HCT116 (cell line): ENCODE data around the gene TRMU. TPM values are rescaled to one million over a fixed set of nuclear protein-coding genes. Genes with fewer than 3 reads are reported as not detected.

ENCODE experiments used
- ATAC-seq: fragments of 200-7000 bp; cut with Tn5 transposase; 2 replicates; pipeline ENCODE4 v1.9.1; 2020; ENCODE audit warnings: mild to moderate bottlenecking, moderate library complexity
- BruUV-seq: library from RNA; stranded (reverse); fragments of 400-500 nt; replicated peaks from 2 replicates; lab custom pipeline; 2021; lab: Mats Ljungman, UMichigan
- CTCF ChIA-PET: fragments of 300-600 bp; sonication (Branson Sonifier 250); formaldehyde crosslinking; loops from one replicate; lab custom pipeline; 2021; ENCODE audit warnings: antibody characterized with exemption; lab: Charles Lee
- POLR2A ChIA-PET: fragments of 300-600, 350-600 bp; sonication (Branson Sonifier 250); formaldehyde crosslinking; loops from one replicate; lab custom pipeline; 2021; ENCODE audit warnings: antibody characterized with exemption; lab: Charles Lee
- RAD21 ChIA-PET, 2 experiments: fragments of 300-600 bp; sonication (Branson Sonifier 250); formaldehyde crosslinking; loops; one replicate each; lab custom pipeline; 2023; ENCODE audit warnings: low total read pairs in 2 of 2; ENCODE audit not compliant: uncharacterized antibody in 2 of 2, unreplicated experiment in 2 of 2, low non-redundant PET in 1 of 2; lab: Charles Lee
- DNase-seq: peaks from one replicate; pipeline ENCODE4 v3.0.0-alpha.2; 2010; ENCODE audit warnings: low read depth, low spot score
- H2AFZ ChIP-seq: fragments of 200-600 bp; shearing (Covaris generic), sonication (generic); 2 replicates; pipeline ENCODE4 v1.6.1; 2017; ENCODE audit warnings: low read depth, mixed run types, mixed read lengths, antibody characterized with exemption, low read length; ENCODE audit not compliant: poor library complexity, severe bottlenecking
- H3K27ac ChIP-seq: 2 replicates; pipeline ENCODE4 v1.5.1; 2012; ENCODE audit warnings: low read depth, low read length
- H3K27me3 ChIP-seq: fragments of 200-600 bp; sonication (generic); 2 replicates; pipeline ENCODE4 v1.6.1; 2016; ENCODE audit warnings: mixed run types, low read length, mixed read lengths; ENCODE audit not compliant: insufficient read depth
- H3K36me3 ChIP-seq, 2 experiments: fragments of 200-500 bp in 1 of 2; fragments of 200-600 bp in 1 of 2; sonication (Bioruptor generic) in 1 of 2; sonication (generic) in 1 of 2; 2 replicates each; pipeline versions ENCODE4 v1.5.1 to v1.6.1; 2014 to 2016; ENCODE audit warnings: low read length in 2 of 2, inconsistent platforms in 1 of 2, mixed read lengths in 1 of 2, mixed run types in 1 of 2; ENCODE audit not compliant: insufficient read depth in 2 of 2, control insufficient read depth in 1 of 2
- H3K4me1 ChIP-seq, 2 experiments: fragments of 200-600 bp in 1 of 2; sonication (generic) in 1 of 2; 2 replicates each; pipeline versions ENCODE4 v1.5.1 to v1.6.1; 2012 to 2017; ENCODE audit warnings: low read length in 2 of 2, inconsistent platforms in 1 of 2, mild to moderate bottlenecking in 1 of 2, mixed read lengths in 1 of 2, mixed run types in 1 of 2, moderate library complexity in 1 of 2; ENCODE audit not compliant: insufficient read depth in 2 of 2, control insufficient read depth in 1 of 2
- H3K4me2 ChIP-seq: fragments of 200-600 bp; sonication (generic); 2 replicates; pipeline ENCODE4 v1.6.1; 2017; ENCODE audit warnings: mixed run types, low read length, mixed read lengths
- H3K4me3 ChIP-seq, 2 experiments: fragments of 200-600 bp in 1 of 2; sonication (generic) in 1 of 2; replicated peaks in 1 of 2; 2 replicates each; pipeline ENCODE4 v1.5.1; 2011 to 2016; ENCODE audit warnings: low read length in 2 of 2, control low read depth in 1 of 2, low read depth in 1 of 2, mild to moderate bottlenecking in 1 of 2, mixed read lengths in 1 of 2, mixed run types in 1 of 2
- H3K79me2 ChIP-seq: fragments of 200-600 bp; sonication (generic); 2 replicates; pipeline ENCODE4 v1.6.1; 2017; ENCODE audit warnings: mild to moderate bottlenecking, mixed run types, low read length, moderate library complexity, mixed read lengths; ENCODE audit not compliant: insufficient read depth
- H3K9ac ChIP-seq: fragments of 200-600 bp; sonication (generic); 2 replicates; pipeline ENCODE4 v1.6.1; 2016; ENCODE audit warnings: low read length, mixed read lengths
- H3K9me2 ChIP-seq: fragments of 200-600 bp; sonication (generic), shearing (Covaris generic); 2 replicates; pipeline ENCODE4 v1.6.1; 2017; ENCODE audit warnings: mixed run types, mild to moderate bottlenecking, moderate library complexity; ENCODE audit not compliant: insufficient read depth
- H3K9me3 ChIP-seq, 2 experiments: fragments of 200-500 bp in 1 of 2; fragments of 200-600 bp in 1 of 2; sonication (Bioruptor generic) in 1 of 2; sonication (generic) in 1 of 2; 2 replicates each; pipeline ENCODE4 v1.6.1; 2014 to 2017; ENCODE audit warnings: low read length in 2 of 2, mixed read lengths in 2 of 2, inconsistent platforms in 1 of 2, low read depth in 1 of 2, mild to moderate bottlenecking in 1 of 2, mixed run types in 1 of 2, moderate library complexity in 1 of 2; ENCODE audit not compliant: control insufficient read depth in 1 of 2, insufficient read depth in 1 of 2
- H4K20me1 ChIP-seq: fragments of 200-600 bp; sonication (generic), shearing (Covaris generic); 2 replicates; pipeline ENCODE4 v1.6.1; 2017; ENCODE audit warnings: mixed run types, mild to moderate bottlenecking, moderate library complexity; ENCODE audit not compliant: insufficient read depth
- CBX3 ChIP-seq: IDR thresholded peaks from 2 replicates; pipeline ENCODE4 v1.6.1; 2012; ENCODE audit warnings: low read depth
- ELF1 ChIP-seq: IDR thresholded peaks from 2 replicates; pipeline ENCODE4 v1.6.1; 2012; ENCODE audit warnings: low read depth, borderline replicate concordance
- EZH2 ChIP-seq: fragments of 200-600 bp; sonication (generic); IDR thresholded peaks from 2 replicates; pipeline ENCODE4 v1.6.1; 2017; ENCODE audit warnings: antibody characterized with exemption, mixed run types
- EZH2phosphoT487 ChIP-seq: fragments of 200-600 bp; IDR thresholded peaks from 2 replicates; pipeline ENCODE4 v1.6.1; 2018; ENCODE audit warnings: antibody characterized with exemption, borderline replicate concordance
- FOSL1 ChIP-seq: IDR thresholded peaks from 2 replicates; pipeline ENCODE4 v1.6.1; 2012; ENCODE audit warnings: low read depth
- JUND ChIP-seq: IDR thresholded peaks from 2 replicates; pipeline ENCODE4 v1.6.1; 2012
- POLR2A ChIP-seq: IDR thresholded peaks from 2 replicates; pipeline ENCODE4 v1.7.0; 2011; ENCODE audit warnings: borderline replicate concordance; ENCODE audit not compliant: insufficient read depth, insufficient read length; ENCODE audit errors: extremely low read depth
- RAD21 ChIP-seq: IDR thresholded peaks from 2 replicates; pipeline ENCODE4 v1.6.1; 2012; ENCODE audit warnings: low read depth, mild to moderate bottlenecking
- SP1 ChIP-seq: IDR thresholded peaks from 2 replicates; pipeline ENCODE4 v1.6.1; 2012; ENCODE audit warnings: low read depth
- TCF7L2 ChIP-seq: IDR thresholded peaks from 2 replicates; pipeline ENCODE4 v1.7.0; 2011; ENCODE audit warnings: borderline replicate concordance, inconsistent platforms; ENCODE audit not compliant: insufficient read depth, insufficient read length; ENCODE audit errors: extremely low read depth
- YY1 ChIP-seq: IDR thresholded peaks from 2 replicates; pipeline ENCODE4 v1.6.1; 2011; ENCODE audit warnings: low read length, low read depth, moderate library complexity, mild to moderate bottlenecking; ENCODE audit not compliant: insufficient replicate concordance; ENCODE audit errors: extremely low read depth
- ZFX ChIP-seq: fragments of 450-650 bp; IDR thresholded peaks from 2 replicates; pipeline ENCODE4 v1.6.1; 2017
- ZNF274 ChIP-seq: fragments of 200-500 bp; sonication (Bioruptor generic); IDR thresholded peaks from 2 replicates; pipeline ENCODE4 v1.6.1; 2014; ENCODE audit warnings: mild to moderate bottlenecking, low read depth, low read length, inconsistent platforms
- intact Hi-C: fragments of 100-400 bp; cut with micrococcal nuclease; formaldehyde crosslinking; loops from 2 replicates; pipeline ENCODE4 v1.10.0; 2022
- total RNA-seq: library from RNA; stranded (reverse); gene quantifications from one replicate; pipeline ENCODE4 v1.2.1, GENCODE V29; 2021; ENCODE audit not compliant: unreplicated experiment
- TF ChIP-seq, protein P1 (sequence below): IDR thresholded peaks from 2 replicates; pipeline ENCODE4 v1.6.1; 2012; ENCODE audit warnings: low read depth
- TF ChIP-seq, protein P2 (sequence below): IDR thresholded peaks from 2 replicates; pipeline ENCODE4 v1.6.1; 2012
- TF ChIP-seq, protein P3 (sequence below): IDR thresholded peaks from 2 replicates; pipeline ENCODE4 v1.6.1; 2012

The TRMU gene
- total RNA-seq, 1 experiment from 2014 or later: 65.4 TPM

DNA sequence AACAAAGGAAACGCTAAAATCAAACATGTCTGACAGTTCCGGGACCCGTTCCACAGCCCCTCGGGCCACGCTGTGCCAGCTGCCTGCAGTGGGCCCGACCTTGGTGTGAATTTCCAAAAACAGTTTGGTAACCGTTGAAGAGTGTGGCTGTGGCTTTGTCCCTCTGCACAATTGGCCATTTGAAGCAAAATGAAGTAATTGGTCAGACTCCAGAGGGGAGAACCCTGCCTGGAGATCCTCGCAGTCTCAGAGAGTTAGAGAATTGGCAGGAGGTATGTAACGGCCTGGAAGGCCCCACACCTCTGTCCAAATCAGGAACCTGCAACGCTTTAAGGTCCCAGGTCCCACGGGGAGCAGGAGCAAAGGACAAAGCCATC is 26.3 kb downstream of the TRMU start:
- ATAC-seq (no peak), DNase-seq (no peak)
- H3K36me3 ChIP-seq: no peaks in the 10 kb centered on the region; a peak in 1 of 4 replicates
- POLR2A ChIA-PET: no interaction called here
- CTCF ChIA-PET: no interaction called here
- H3K9me3 ChIP-seq: no peaks in the 10 kb centered on the region
- intact Hi-C loops: no loop called here
- H3K9ac ChIP-seq: no peak overlapping the region
- no peak overlapping the region for H3K4me2 ChIP-seq
- no peaks in the 10 kb centered on the region for H3K79me2 ChIP-seq
- H2AFZ ChIP-seq: no peak overlapping the region
- H3K27ac ChIP-seq: no peak overlapping the region
- no peaks in the 10 kb centered on the region for H3K9me2 ChIP-seq
- H4K20me1 ChIP-seq: no peaks in the 10 kb centered on the region
- no peaks in the 10 kb centered on the region for H3K27me3 ChIP-seq
- TF ChIP-seq, protein P1, sequence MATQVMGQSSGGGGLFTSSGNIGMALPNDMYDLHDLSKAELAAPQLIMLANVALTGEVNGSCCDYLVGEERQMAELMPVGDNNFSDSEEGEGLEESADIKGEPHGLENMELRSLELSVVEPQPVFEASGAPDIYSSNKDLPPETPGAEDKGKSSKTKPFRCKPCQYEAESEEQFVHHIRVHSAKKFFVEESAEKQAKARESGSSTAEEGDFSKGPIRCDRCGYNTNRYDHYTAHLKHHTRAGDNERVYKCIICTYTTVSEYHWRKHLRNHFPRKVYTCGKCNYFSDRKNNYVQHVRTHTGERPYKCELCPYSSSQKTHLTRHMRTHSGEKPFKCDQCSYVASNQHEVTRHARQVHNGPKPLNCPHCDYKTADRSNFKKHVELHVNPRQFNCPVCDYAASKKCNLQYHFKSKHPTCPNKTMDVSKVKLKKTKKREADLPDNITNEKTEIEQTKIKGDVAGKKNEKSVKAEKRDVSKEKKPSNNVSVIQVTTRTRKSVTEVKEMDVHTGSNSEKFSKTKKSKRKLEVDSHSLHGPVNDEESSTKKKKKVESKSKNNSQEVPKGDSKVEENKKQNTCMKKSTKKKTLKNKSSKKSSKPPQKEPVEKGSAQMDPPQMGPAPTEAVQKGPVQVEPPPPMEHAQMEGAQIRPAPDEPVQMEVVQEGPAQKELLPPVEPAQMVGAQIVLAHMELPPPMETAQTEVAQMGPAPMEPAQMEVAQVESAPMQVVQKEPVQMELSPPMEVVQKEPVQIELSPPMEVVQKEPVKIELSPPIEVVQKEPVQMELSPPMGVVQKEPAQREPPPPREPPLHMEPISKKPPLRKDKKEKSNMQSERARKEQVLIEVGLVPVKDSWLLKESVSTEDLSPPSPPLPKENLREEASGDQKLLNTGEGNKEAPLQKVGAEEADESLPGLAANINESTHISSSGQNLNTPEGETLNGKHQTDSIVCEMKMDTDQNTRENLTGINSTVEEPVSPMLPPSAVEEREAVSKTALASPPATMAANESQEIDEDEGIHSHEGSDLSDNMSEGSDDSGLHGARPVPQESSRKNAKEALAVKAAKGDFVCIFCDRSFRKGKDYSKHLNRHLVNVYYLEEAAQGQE: no peak
- TF ChIP-seq ELF1 (no peak), JUND (no peak)
- no peak overlapping the region for H3K4me3 ChIP-seq
- no TSS peak for BruUV-seq
- RAD21 ChIA-PET: no interaction called here
- H3K4me1 ChIP-seq: no peaks in the 10 kb centered on the region

DNA sequence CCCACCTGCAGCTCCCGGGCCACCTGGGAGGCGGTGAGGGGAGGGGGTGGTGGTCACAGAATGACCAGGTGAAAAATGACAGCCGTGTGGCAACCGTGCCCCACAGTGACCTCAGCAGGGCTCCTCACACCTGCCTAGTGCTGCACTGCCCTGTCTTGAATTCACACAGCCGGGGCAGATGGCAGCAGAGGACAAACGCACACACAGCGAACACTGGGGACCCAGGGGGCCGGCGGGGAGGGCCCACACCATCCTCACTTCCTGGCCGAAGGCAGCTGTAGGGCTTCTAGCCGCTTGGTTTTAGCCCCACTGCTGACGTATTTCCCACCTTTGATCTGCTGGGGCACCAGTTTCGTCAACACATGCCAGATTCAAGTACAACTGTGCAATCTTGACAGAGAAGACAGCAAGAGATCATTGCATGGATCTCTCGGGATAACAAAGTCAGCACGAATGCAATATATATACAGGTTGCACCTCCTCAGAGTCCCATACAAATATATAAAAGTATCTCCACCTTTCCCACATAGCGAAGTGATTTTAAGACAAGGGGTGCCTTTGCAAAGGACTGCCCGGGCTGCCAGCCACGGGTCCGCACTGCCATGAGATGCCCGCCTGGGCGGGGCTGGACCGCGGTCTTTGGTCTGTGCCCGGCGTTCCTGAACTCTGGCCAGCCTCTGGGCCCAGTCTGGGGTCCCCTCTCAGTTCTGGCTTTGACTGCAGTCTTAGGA is 26.9 kb downstream of the TRMU start:
- Histone ChIP-seq H2AFZ (no peak overlapping the region), H3K27me3 (no peaks in the 10 kb centered on the region), H3K27ac (no peak overlapping the region), H3K36me3 (no peaks in the 10 kb centered on the region; a peak in 1 of 4 replicates), H3K4me1 (peaks cover 0 to 2% of the 10 kb centered on the region in 2 experiments; a peak in 1 of 4 replicates), H3K9me3 (no peaks in the 10 kb centered on the region)
- BruUV-seq: no TSS peak
- ChIA-PET RAD21 (no interaction called here), POLR2A (no interaction called here), CTCF (no interaction called here)
- no peak for ATAC-seq
- no peak for DNase-seq
- intact Hi-C loops: no loop called here
- TF ChIP-seq RAD21 (no peak), ZFX (no peak), ZNF274 (no peak), CBX3 (no peak), ELF1 (no peak), SP1 (no peak), YY1 (no peak), EZH2 (no peak), POLR2A (no peak), EZH2phosphoT487 (no peak), FOSL1 (no peak), TCF7L2 (no peak)
- TF ChIP-seq, protein P2, sequence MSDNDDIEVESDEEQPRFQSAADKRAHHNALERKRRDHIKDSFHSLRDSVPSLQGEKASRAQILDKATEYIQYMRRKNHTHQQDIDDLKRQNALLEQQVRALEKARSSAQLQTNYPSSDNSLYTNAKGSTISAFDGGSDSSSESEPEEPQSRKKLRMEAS: no peak
- TF ChIP-seq, protein P3, sequence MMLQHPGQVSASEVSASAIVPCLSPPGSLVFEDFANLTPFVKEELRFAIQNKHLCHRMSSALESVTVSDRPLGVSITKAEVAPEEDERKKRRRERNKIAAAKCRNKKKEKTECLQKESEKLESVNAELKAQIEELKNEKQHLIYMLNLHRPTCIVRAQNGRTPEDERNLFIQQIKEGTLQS: no peak
- TF ChIP-seq, all 23 proteins: peak for 0
- no peak overlapping the region for H3K4me2 ChIP-seq
- H3K9me2 ChIP-seq: no peaks in the 10 kb centered on the region
- no peak overlapping the region for H3K9ac ChIP-seq
- H3K79me2 ChIP-seq: no peaks in the 10 kb centered on the region
- no peak overlapping the region for H3K4me3 ChIP-seq
- H4K20me1 ChIP-seq: no peaks in the 10 kb centered on the region
